ACC112 (cell line): Measurements from ENCODE around the gene MSI2.

ENCODE experiments used
- H2AFZ ChIP-seq: fragments of 200-600 bp; sonication (generic); one replicate; pipeline ENCODE4 v1.6.0; 2017; ENCODE audit warnings: antibody characterized with exemption, low read length; ENCODE audit not compliant: unreplicated experiment
- H3K27ac ChIP-seq: fragments of 200-600 bp; sonication (generic); 2 replicates; pipeline ENCODE4 v1.5.1; 2014; ENCODE audit warnings: low read depth, mild to moderate bottlenecking, antibody characterized with exemption, low read length, moderate library complexity
- H3K27me3 ChIP-seq: fragments of 200-600 bp; sonication (generic); 2 replicates; pipeline ENCODE4 v1.6.1; 2014; ENCODE audit warnings: mild to moderate bottlenecking, antibody characterized with exemption, low read length, moderate library complexity, mixed read lengths; ENCODE audit not compliant: insufficient read depth
- H3K36me3 ChIP-seq: fragments of 200-600 bp; sonication (generic); 2 replicates; pipeline ENCODE4 v1.6.1; 2016; ENCODE audit warnings: mild to moderate bottlenecking, antibody characterized with exemption, low read length, moderate library complexity, mixed read lengths; ENCODE audit not compliant: insufficient read depth
- H3K4me1 ChIP-seq: fragments of 200-600 bp; sonication (generic); one replicate; pipeline ENCODE4 v1.6.1; 2016; ENCODE audit warnings: low read length, mixed read lengths; ENCODE audit not compliant: insufficient read depth, unreplicated experiment, control insufficient read depth
- H3K4me3 ChIP-seq: fragments of 200-600 bp; sonication (generic); 2 replicates; pipeline ENCODE4 v1.5.1; 2014; ENCODE audit warnings: mild to moderate bottlenecking, low read depth, low read length
- H3K79me2 ChIP-seq: fragments of 200-600 bp; sonication (generic); one replicate; pipeline ENCODE4 v1.6.0; 2016; ENCODE audit warnings: low read length; ENCODE audit not compliant: control insufficient read depth, unreplicated experiment, insufficient read depth

The MSI2 gene

GRCh38 chr17:57318913-57319312 is 62.6 kb downstream of the MSI2 start:
- H3K27ac ChIP-seq, result no peak overlapping the region
- H3K36me3 ChIP-seq, result no peaks in the 10 kb centered on the region
- H3K27me3 ChIP-seq, result no peaks in the 10 kb centered on the region
- H3K4me1 ChIP-seq, result no peaks in the 10 kb centered on the region
- H2AFZ ChIP-seq, result no peak overlapping the region
- H3K4me3 ChIP-seq, result no peak overlapping the region
- no peaks in the 10 kb centered on the region for H3K79me2 ChIP-seq

DNA sequence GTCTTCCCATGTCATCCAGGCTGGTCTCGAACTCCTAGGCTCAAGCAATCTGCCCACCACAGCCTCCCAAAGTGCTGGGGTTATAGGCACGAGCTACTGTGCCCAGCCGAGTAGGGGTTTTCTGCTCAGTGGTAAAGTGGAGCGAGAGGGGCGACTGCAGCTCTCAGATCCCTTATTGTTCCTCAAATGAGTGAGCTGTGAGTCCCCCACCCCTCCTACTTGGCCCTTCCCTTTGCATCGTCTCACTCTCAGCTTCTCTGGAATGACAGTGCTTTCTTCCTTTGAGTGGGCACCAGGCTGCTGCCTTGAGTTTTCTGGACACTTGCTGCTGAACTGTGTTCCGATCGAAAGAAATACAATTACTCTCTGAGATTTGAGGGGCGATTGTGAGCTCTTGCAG is 63.5 kb downstream of the MSI2 start:
- H3K36me3 ChIP-seq, result no peaks in the 10 kb centered on the region
- no peak overlapping the region for H3K4me3 ChIP-seq
- H3K27ac ChIP-seq, result no peak overlapping the region

GRCh38 chr17:57323391-57323790 is 67.1 kb downstream of the MSI2 start:
- Histone ChIP-seq H3K4me1 (no peaks in the 10 kb centered on the region), H3K79me2 (no peaks in the 10 kb centered on the region), H3K36me3 (no peaks in the 10 kb centered on the region)

More for the DNA sequence above, 63.5 kb downstream of the MSI2 start:
- H3K27me3 ChIP-seq, result no peaks in the 10 kb centered on the region
- no peaks in the 10 kb centered on the region for H3K4me1 ChIP-seq
- no peaks in the 10 kb centered on the region for H3K79me2 ChIP-seq
- no peak overlapping the region for H2AFZ ChIP-seq

DNA sequence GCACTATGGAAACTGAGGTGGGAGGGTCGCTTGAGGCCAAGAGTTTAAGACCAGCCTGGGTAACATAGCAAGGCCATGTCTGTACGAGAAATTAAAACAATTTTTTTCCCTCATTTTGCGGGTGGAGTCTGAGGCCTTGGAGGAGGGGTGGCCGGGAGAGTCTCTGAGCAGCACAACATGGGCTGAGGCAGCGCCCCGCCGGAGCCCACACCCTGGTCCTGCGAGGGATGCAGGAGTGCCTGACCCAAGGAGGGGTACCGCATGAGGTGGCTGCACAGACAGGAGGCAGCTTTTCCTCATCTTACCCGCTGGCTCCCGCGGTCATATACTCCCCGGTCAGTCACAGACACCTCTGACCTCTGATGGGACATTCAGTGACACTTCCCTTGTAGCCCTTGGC is 67.7 kb downstream of the MSI2 start:
- no peak overlapping the region for H2AFZ ChIP-seq
- no peaks in the 10 kb centered on the region for H3K4me1 ChIP-seq
- H3K27me3 ChIP-seq, result no peaks in the 10 kb centered on the region
- no peaks in the 10 kb centered on the region for H3K36me3 ChIP-seq
- H3K4me3 ChIP-seq, result no peak overlapping the region
- no peak overlapping the region for H3K27ac ChIP-seq
- no peaks in the 10 kb centered on the region for H3K79me2 ChIP-seq

More at GRCh38 chr17:57323391-57323790, 67.1 kb downstream of the MSI2 start:
- Histone ChIP-seq H3K4me3 (no peak overlapping the region), H3K27ac (no peak overlapping the region), H2AFZ (no peak overlapping the region), H3K27me3 (no peaks in the 10 kb centered on the region)

GRCh38 chr17:57324631-57325030 is 68.3 kb downstream of the MSI2 start:
- Histone ChIP-seq H3K27ac (no peak overlapping the region), H3K4me1 (no peaks in the 10 kb centered on the region), H3K4me3 (no peak overlapping the region), H2AFZ (no peak overlapping the region), H3K79me2 (no peaks in the 10 kb centered on the region), H3K36me3 (no peaks in the 10 kb centered on the region), H3K27me3 (no peaks in the 10 kb centered on the region)

- no peaks in the 10 kb centered on the region for H3K79me2 ChIP-seq
- H3K4me3 ChIP-seq, result no peak overlapping the region
- H3K36me3 ChIP-seq, result no peaks in the 10 kb centered on the region
- H3K27me3 ChIP-seq, result no peaks in the 10 kb centered on the region
- no peak overlapping the region for H2AFZ ChIP-seq
- H3K4me1 ChIP-seq, result no peaks in the 10 kb centered on the region
- H3K27ac ChIP-seq, result no peak overlapping the region
These were observed 70.0 kb downstream of the MSI2 start for GRCh38 chr17:57326336-57326735.

DNA sequence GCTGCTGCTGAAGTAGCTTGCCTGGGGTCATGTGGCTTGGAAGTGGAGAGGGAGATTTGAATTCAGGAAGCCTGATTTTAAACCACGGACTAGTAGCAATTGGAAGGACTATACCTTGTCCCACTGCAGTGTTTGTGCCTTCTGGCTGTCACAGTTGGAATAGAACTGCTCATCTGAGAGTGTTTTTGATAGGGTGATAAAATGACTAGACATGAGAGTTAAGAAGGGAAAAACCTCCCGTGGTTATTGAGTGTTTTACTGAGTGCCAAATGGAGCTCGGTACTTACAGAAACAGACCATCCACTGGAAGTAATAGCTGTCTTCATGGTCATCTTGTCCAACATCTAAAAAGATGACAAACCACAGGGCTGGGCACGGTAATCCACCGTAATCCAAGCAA is 70.4 kb downstream of the MSI2 start:
- Histone ChIP-seq H2AFZ (no peak overlapping the region), H3K27ac (no peak overlapping the region), H3K4me1 (no peaks in the 10 kb centered on the region), H3K27me3 (no peaks in the 10 kb centered on the region), H3K79me2 (no peaks in the 10 kb centered on the region), H3K4me3 (no peak overlapping the region), H3K36me3 (no peaks in the 10 kb centered on the region)

DNA sequence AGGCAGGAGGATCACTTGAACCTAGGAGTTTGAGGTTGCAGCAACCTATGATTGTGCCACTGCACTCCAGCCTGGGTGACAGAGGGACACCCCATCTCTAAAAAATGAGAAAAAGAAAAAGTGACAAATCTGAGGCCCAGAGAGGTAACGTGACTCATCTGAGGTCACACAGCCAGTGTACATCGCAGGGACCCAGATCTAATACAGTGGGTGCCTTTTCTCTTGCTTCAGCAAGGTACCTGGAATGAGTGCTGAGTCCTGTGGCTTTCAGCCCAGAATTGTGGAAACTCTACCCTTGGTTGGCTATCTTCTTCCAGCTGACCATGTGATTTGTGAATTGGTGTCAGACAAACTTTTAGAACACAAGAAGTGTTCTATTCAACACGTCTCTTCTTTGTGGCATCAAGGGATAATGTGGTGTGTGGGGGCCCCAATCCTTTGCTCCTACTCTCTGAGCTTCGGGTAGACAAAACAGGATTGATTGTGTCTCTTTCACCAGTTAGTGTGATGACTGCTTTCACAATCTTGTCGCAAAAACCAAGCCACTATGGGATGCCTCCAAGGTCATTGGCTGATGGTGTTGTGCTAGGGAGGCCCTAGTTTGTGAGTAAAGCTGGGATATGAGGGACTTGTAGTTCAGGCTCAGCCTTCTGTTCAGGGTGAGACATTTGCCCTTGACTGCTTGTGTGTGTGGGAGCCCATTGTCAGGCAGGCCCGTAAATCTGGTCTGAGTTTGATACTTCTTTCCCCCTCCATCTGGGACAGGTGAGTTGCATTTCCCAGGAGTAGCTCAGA is 71.0 kb downstream of the MSI2 start:
- H3K27me3 ChIP-seq, result no peaks in the 10 kb centered on the region
- H3K79me2 ChIP-seq, result no peaks in the 10 kb centered on the region
- H2AFZ ChIP-seq, result no peak overlapping the region
- H3K4me3 ChIP-seq, result no peak overlapping the region
- no peaks in the 10 kb centered on the region for H3K4me1 ChIP-seq
- no peak overlapping the region for H3K27ac ChIP-seq
- no peaks in the 10 kb centered on the region for H3K36me3 ChIP-seq

GRCh38 chr17:57328109-57328882 is 72.0 kb downstream of the MSI2 start:
- no peaks in the 10 kb centered on the region for H3K27me3 ChIP-seq
- no peak overlapping the region for H3K27ac ChIP-seq
- H3K4me3 ChIP-seq, result no peak overlapping the region
- no peak overlapping the region for H2AFZ ChIP-seq
- no peaks in the 10 kb centered on the region for H3K4me1 ChIP-seq
- no peaks in the 10 kb centered on the region for H3K36me3 ChIP-seq
- no peaks in the 10 kb centered on the region for H3K79me2 ChIP-seq

DNA sequence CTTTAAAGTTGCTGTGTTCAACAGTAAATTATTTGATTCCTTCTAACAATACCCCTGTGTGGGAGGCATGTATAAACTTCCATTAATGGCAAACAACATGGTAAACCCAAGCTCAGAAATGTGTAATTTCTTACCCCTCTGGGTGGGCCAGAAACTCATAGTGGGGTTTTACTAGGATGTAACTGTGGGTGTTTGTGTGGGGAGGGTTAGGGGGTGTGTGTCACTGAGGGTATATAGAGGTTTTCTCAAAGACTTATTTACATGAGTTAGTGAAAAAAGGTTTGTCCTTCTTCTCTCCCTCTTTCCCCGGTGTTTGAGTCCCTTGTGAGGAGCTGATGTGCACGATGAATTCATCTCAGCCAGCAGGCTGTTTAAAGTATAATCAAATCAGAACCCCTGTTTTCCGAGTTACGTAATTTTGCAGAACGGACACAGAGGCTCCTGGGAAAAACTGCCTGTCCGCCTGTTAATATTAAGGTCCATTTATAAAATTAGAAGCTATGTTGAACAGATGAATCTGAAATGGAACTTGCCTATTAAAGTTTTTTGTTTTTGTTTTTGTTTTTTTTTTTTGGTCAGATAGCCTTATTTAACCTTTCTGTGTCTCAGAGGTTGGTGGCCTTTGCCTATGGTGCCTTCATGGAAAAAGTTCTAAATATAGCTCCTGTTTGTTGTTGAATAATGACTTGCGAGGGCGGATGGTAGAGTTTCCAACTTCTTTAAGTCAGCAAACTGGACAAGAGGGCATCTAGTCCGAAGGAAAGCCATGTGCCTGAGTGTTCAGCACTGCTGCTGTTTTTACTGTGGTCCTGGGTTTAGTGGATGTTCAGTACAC is 73.3 kb downstream of the MSI2 start:
- H3K36me3 ChIP-seq, result no peaks in the 10 kb centered on the region
- H2AFZ ChIP-seq, result no peak overlapping the region
- no peaks in the 10 kb centered on the region for H3K4me1 ChIP-seq
- no peak overlapping the region for H3K27ac ChIP-seq
- H3K4me3 ChIP-seq, result no peak overlapping the region
- H3K27me3 ChIP-seq, result no peaks in the 10 kb centered on the region
- no peaks in the 10 kb centered on the region for H3K79me2 ChIP-seq
